HCT116 (cell line): Measurements from ENCODE around the gene WDR20. TPM values are rescaled to one million over a fixed set of nuclear protein-coding genes. Genes with fewer than 3 reads are reported as not detected.
"Not testable (repeated sequence)": the region's sequence is repeated elsewhere in the genome, so short reads cannot be mapped to it uniquely, and the experiment has no call there.

Experiments used
- ATAC-seq: fragments of 200-7000 bp; cut with Tn5 transposase; 2 replicates; pipeline ENCODE4 v1.9.1; 2020; ENCODE audit warnings: mild to moderate bottlenecking, moderate library complexity
- BruUV-seq: library from RNA; stranded (reverse); fragments of 400-500 nt; replicated peaks from 2 replicates; lab custom pipeline; 2021; lab: Mats Ljungman, UMichigan
- CTCF ChIA-PET: fragments of 300-600 bp; sonication (Branson Sonifier 250); formaldehyde crosslinking; loops from one replicate; lab custom pipeline; 2021; ENCODE audit warnings: antibody characterized with exemption; lab: Charles Lee
- POLR2A ChIA-PET: fragments of 300-600, 350-600 bp; sonication (Branson Sonifier 250); formaldehyde crosslinking; loops from one replicate; lab custom pipeline; 2021; ENCODE audit warnings: antibody characterized with exemption; lab: Charles Lee
- RAD21 ChIA-PET, 2 experiments: fragments of 300-600 bp; sonication (Branson Sonifier 250); formaldehyde crosslinking; loops; one replicate each; lab custom pipeline; 2023; ENCODE audit warnings: low total read pairs in 2 of 2; ENCODE audit not compliant: uncharacterized antibody in 2 of 2, unreplicated experiment in 2 of 2, low non-redundant PET in 1 of 2; lab: Charles Lee
- DNase-seq: peaks from one replicate; pipeline ENCODE4 v3.0.0-alpha.2; 2010; ENCODE audit warnings: low read depth, low spot score
- H2AFZ ChIP-seq: fragments of 200-600 bp; shearing (Covaris generic), sonication (generic); 2 replicates; pipeline ENCODE4 v1.6.1; 2017; ENCODE audit warnings: low read depth, mixed run types, mixed read lengths, antibody characterized with exemption, low read length; ENCODE audit not compliant: poor library complexity, severe bottlenecking
- H3K27ac ChIP-seq: 2 replicates; pipeline ENCODE4 v1.5.1; 2012; ENCODE audit warnings: low read depth, low read length
- H3K27me3 ChIP-seq: fragments of 200-600 bp; sonication (generic); 2 replicates; pipeline ENCODE4 v1.6.1; 2016; ENCODE audit warnings: mixed run types, low read length, mixed read lengths; ENCODE audit not compliant: insufficient read depth
- H3K36me3 ChIP-seq, 2 experiments: fragments of 200-500 bp in 1 of 2; fragments of 200-600 bp in 1 of 2; sonication (Bioruptor generic) in 1 of 2; sonication (generic) in 1 of 2; 2 replicates each; pipeline versions ENCODE4 v1.5.1 to v1.6.1; 2014 to 2016; ENCODE audit warnings: low read length in 2 of 2, inconsistent platforms in 1 of 2, mixed read lengths in 1 of 2, mixed run types in 1 of 2; ENCODE audit not compliant: insufficient read depth in 2 of 2, control insufficient read depth in 1 of 2
- H3K4me1 ChIP-seq, 2 experiments: fragments of 200-600 bp in 1 of 2; sonication (generic) in 1 of 2; 2 replicates each; pipeline versions ENCODE4 v1.5.1 to v1.6.1; 2012 to 2017; ENCODE audit warnings: low read length in 2 of 2, inconsistent platforms in 1 of 2, mild to moderate bottlenecking in 1 of 2, mixed read lengths in 1 of 2, mixed run types in 1 of 2, moderate library complexity in 1 of 2; ENCODE audit not compliant: insufficient read depth in 2 of 2, control insufficient read depth in 1 of 2
- H3K4me2 ChIP-seq: fragments of 200-600 bp; sonication (generic); 2 replicates; pipeline ENCODE4 v1.6.1; 2017; ENCODE audit warnings: mixed run types, low read length, mixed read lengths
- H3K4me3 ChIP-seq, 2 experiments: fragments of 200-600 bp in 1 of 2; sonication (generic) in 1 of 2; replicated peaks in 1 of 2; 2 replicates each; pipeline ENCODE4 v1.5.1; 2011 to 2016; ENCODE audit warnings: low read length in 2 of 2, control low read depth in 1 of 2, low read depth in 1 of 2, mild to moderate bottlenecking in 1 of 2, mixed read lengths in 1 of 2, mixed run types in 1 of 2
- H3K79me2 ChIP-seq: fragments of 200-600 bp; sonication (generic); 2 replicates; pipeline ENCODE4 v1.6.1; 2017; ENCODE audit warnings: mild to moderate bottlenecking, mixed run types, low read length, moderate library complexity, mixed read lengths; ENCODE audit not compliant: insufficient read depth
- H3K9ac ChIP-seq: fragments of 200-600 bp; sonication (generic); 2 replicates; pipeline ENCODE4 v1.6.1; 2016; ENCODE audit warnings: low read length, mixed read lengths
- H3K9me2 ChIP-seq: fragments of 200-600 bp; sonication (generic), shearing (Covaris generic); 2 replicates; pipeline ENCODE4 v1.6.1; 2017; ENCODE audit warnings: mixed run types, mild to moderate bottlenecking, moderate library complexity; ENCODE audit not compliant: insufficient read depth
- H3K9me3 ChIP-seq, 2 experiments: fragments of 200-500 bp in 1 of 2; fragments of 200-600 bp in 1 of 2; sonication (Bioruptor generic) in 1 of 2; sonication (generic) in 1 of 2; 2 replicates each; pipeline ENCODE4 v1.6.1; 2014 to 2017; ENCODE audit warnings: low read length in 2 of 2, mixed read lengths in 2 of 2, inconsistent platforms in 1 of 2, low read depth in 1 of 2, mild to moderate bottlenecking in 1 of 2, mixed run types in 1 of 2, moderate library complexity in 1 of 2; ENCODE audit not compliant: control insufficient read depth in 1 of 2, insufficient read depth in 1 of 2
- H4K20me1 ChIP-seq: fragments of 200-600 bp; sonication (generic), shearing (Covaris generic); 2 replicates; pipeline ENCODE4 v1.6.1; 2017; ENCODE audit warnings: mixed run types, mild to moderate bottlenecking, moderate library complexity; ENCODE audit not compliant: insufficient read depth
- CEBPB ChIP-seq: IDR thresholded peaks from 2 replicates; pipeline ENCODE4 v1.6.1; 2012; ENCODE audit warnings: low read depth
- ELF1 ChIP-seq: IDR thresholded peaks from 2 replicates; pipeline ENCODE4 v1.6.1; 2012; ENCODE audit warnings: low read depth, borderline replicate concordance
- FOSL1 ChIP-seq: IDR thresholded peaks from 2 replicates; pipeline ENCODE4 v1.6.1; 2012; ENCODE audit warnings: low read depth
- JUND ChIP-seq: IDR thresholded peaks from 2 replicates; pipeline ENCODE4 v1.6.1; 2012
- POLR2AphosphoS5 ChIP-seq: IDR thresholded peaks from 2 replicates; pipeline ENCODE4 v1.6.1; 2011; ENCODE audit warnings: mild to moderate bottlenecking, low read depth, low read length, moderate library complexity
- RAD21 ChIP-seq: IDR thresholded peaks from 2 replicates; pipeline ENCODE4 v1.6.1; 2012; ENCODE audit warnings: low read depth, mild to moderate bottlenecking
- YY1 ChIP-seq: IDR thresholded peaks from 2 replicates; pipeline ENCODE4 v1.6.1; 2011; ENCODE audit warnings: low read length, low read depth, moderate library complexity, mild to moderate bottlenecking; ENCODE audit not compliant: insufficient replicate concordance; ENCODE audit errors: extremely low read depth
- ZNF274 ChIP-seq: fragments of 200-500 bp; sonication (Bioruptor generic); IDR thresholded peaks from 2 replicates; pipeline ENCODE4 v1.6.1; 2014; ENCODE audit warnings: mild to moderate bottlenecking, low read depth, low read length, inconsistent platforms
- intact Hi-C: fragments of 100-400 bp; cut with micrococcal nuclease; formaldehyde crosslinking; loops from 2 replicates; pipeline ENCODE4 v1.10.0; 2022
- total RNA-seq: library from RNA; stranded (reverse); gene quantifications from one replicate; pipeline ENCODE4 v1.2.1, GENCODE V29; 2021; ENCODE audit not compliant: unreplicated experiment
- TF ChIP-seq, protein P1 (sequence below): IDR thresholded peaks from 2 replicates; pipeline ENCODE4 v1.6.1; 2012
- TF ChIP-seq, protein P2 (sequence below): IDR thresholded peaks from 2 replicates; pipeline ENCODE4 v1.6.1; 2012
- TF ChIP-seq, protein P3 (sequence below), 3 experiments: fragments of 200-600 bp in 1 of 3; sonication (generic) in 1 of 3; IDR thresholded peaks in 2 of 3; conservative IDR thresholded peaks in 1 of 3; 2 replicates each; pipeline ENCODE4 v1.5.1; 2012 to 2017; ENCODE audit warnings: low read depth in 2 of 3, low read length in 2 of 3, antibody characterized with exemption in 1 of 3, borderline replicate concordance in 1 of 3, control low read depth in 1 of 3, mild to moderate bottlenecking in 1 of 3, mixed read lengths in 1 of 3, mixed run types in 1 of 3, moderate library complexity in 1 of 3; ENCODE audit not compliant: insufficient read depth in 1 of 3

The WDR20 gene
- total RNA-seq, 1 experiment from 2014 or later = 21.1 TPM

DNA sequence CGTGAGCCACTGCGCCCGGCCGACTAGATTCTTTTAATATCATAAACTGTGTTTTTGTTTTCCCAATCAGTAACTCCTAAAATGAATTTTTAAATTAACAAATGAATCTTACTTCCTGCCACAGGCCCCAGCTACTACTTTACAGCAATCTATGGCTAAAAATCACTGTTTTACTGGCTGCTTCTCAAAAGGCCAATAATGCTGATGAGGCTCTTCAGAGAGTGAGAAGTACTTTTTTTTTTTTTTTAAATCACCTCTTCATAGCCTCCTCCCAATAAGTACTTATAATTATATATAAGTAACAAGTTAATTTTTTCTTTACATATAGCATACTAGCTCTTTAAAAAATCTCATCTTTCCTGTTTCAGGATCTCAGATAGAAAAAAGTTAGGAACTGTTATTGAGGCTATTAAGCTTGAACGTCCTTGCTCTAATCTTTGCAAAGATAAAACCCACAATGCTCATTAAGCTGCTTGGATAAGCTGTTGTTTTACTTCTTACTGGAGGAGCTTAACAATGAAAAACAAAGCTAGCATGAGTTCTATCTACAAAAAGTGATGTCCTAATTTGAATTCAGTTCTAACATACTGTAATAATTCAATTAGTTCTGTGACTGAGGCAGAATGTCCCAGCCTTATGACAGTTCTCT, 12.8 kb upstream of the WDR20 start:
- Histone ChIP-seq H3K27ac (no peak overlapping the region), H3K4me3 (no peak overlapping the region), H3K36me3 (no peaks in the 10 kb centered on the region), H3K9me2 (no peaks in the 10 kb centered on the region), H3K4me1 (peaks cover 0 to 3% of the 10 kb centered on the region in 2 experiments; a peak in 1 of 4 replicates), H3K4me2 (no peak overlapping the region), H3K9ac (no peak overlapping the region), H2AFZ (no peak overlapping the region), H3K27me3 (no peaks in the 10 kb centered on the region), H3K79me2 (no peaks in the 10 kb centered on the region), H4K20me1 (no peaks in the 10 kb centered on the region), H3K9me3 (no peaks in the 10 kb centered on the region)
- intact Hi-C loops = no loop called here
- DNase-seq (no peak), ATAC-seq (no peak)
- no TSS peak for BruUV-seq
- RAD21 ChIA-PET = no interaction called here
- CTCF ChIA-PET = no interaction called here
- POLR2A ChIA-PET = no interaction called here
- TF ChIP-seq CEBPB = no peak
- TF ChIP-seq, protein P1, sequence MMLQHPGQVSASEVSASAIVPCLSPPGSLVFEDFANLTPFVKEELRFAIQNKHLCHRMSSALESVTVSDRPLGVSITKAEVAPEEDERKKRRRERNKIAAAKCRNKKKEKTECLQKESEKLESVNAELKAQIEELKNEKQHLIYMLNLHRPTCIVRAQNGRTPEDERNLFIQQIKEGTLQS = no peak
- no peak for TF ChIP-seq POLR2AphosphoS5
- TF ChIP-seq JUND = no peak
- TF ChIP-seq, protein P2, sequence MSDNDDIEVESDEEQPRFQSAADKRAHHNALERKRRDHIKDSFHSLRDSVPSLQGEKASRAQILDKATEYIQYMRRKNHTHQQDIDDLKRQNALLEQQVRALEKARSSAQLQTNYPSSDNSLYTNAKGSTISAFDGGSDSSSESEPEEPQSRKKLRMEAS = no peak
- TF ChIP-seq ELF1 = no peak
- TF ChIP-seq YY1 = no peak
- no peak for TF ChIP-seq FOSL1
- TF ChIP-seq RAD21 = no peak

GRCh38 chr14:102131741-102132140, 8.0 kb upstream of the WDR20 start:
- Histone ChIP-seq H3K36me3 (no peaks in the 10 kb centered on the region), H3K27ac (no peak overlapping the region), H3K4me3 (no peak overlapping the region), H3K4me2 (no peak overlapping the region), H3K9me3 (no peaks in the 10 kb centered on the region), H3K79me2 (no peaks in the 10 kb centered on the region), H3K4me1 (no peaks in the 10 kb centered on the region), H4K20me1 (no peaks in the 10 kb centered on the region), H3K9ac (no peak overlapping the region), H3K9me2 (no peaks in the 10 kb centered on the region), H2AFZ (no peak overlapping the region), H3K27me3 (no peaks in the 10 kb centered on the region)
- POLR2A ChIA-PET = no interaction called here
- BruUV-seq = no TSS peak
- no peak for DNase-seq
- CTCF ChIA-PET = no interaction called here
- intact Hi-C loops = no loop called here
- ATAC-seq = no peak
- no peak for TF ChIP-seq CEBPB
- no peak for TF ChIP-seq POLR2AphosphoS5
- TF ChIP-seq ZNF274 = no peak
- TF ChIP-seq, protein P3, sequence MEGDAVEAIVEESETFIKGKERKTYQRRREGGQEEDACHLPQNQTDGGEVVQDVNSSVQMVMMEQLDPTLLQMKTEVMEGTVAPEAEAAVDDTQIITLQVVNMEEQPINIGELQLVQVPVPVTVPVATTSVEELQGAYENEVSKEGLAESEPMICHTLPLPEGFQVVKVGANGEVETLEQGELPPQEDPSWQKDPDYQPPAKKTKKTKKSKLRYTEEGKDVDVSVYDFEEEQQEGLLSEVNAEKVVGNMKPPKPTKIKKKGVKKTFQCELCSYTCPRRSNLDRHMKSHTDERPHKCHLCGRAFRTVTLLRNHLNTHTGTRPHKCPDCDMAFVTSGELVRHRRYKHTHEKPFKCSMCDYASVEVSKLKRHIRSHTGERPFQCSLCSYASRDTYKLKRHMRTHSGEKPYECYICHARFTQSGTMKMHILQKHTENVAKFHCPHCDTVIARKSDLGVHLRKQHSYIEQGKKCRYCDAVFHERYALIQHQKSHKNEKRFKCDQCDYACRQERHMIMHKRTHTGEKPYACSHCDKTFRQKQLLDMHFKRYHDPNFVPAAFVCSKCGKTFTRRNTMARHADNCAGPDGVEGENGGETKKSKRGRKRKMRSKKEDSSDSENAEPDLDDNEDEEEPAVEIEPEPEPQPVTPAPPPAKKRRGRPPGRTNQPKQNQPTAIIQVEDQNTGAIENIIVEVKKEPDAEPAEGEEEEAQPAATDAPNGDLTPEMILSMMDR (IDR thresholded peaks at IDR 0.05 in 2 of 3, conservative IDR thresholded peaks at IDR 0.05 in 1 of 3; ENCODE audit: borderline replicate concordance in 1 of 3, insufficient read depth in 1 of 3, low read depth in 2 of 3, low read length in 2 of 3) = no peak
- RAD21 ChIA-PET = no interaction called here

DNA sequence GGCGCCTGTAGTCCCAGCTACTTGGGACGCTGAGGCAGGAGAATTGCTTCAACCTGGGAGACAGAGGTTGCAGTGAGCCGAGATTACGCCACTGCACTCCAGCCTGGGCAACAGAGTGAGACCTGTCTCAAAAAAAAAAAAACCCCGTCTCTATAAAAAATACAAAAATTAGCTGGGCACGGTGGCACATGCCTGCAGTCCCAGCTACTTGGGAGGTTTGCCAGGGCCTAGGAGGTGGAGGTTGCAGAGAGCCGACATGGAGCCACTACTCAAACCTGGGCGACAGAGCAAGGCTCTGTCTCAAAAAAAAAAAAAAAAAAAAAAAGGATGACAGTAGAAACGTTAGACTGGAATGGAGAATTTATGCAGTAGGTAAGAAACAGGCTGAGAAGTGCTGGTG, 5.7 kb upstream of the WDR20 start:
- H3K27me3 ChIP-seq, H3K4me2 ChIP-seq, H3K9ac ChIP-seq, H3K36me3 ChIP-seq, H3K27ac ChIP-seq, CTCF ChIA-PET, intact Hi-C loops, BruUV-seq, DNase-seq, POLR2A ChIA-PET, H3K4me3 ChIP-seq, H2AFZ ChIP-seq, ATAC-seq, H4K20me1 ChIP-seq, H3K9me3 ChIP-seq, H3K4me1 ChIP-seq, H3K9me2 ChIP-seq, RAD21 ChIA-PET: not testable (repeated sequence)
- H3K79me2 ChIP-seq = peaks cover 15% of the 10 kb centered on the region
